CD4-positive, alpha-beta memory T cell (primary cell): ENCODE measurements around the gene BIRC2. TPM values are rescaled to one million over a fixed set of nuclear protein-coding genes. Genes with fewer than 3 reads are reported as not detected.

ENCODE experiments used
- CTCF ChIA-PET: fragments of 350-600 bp; sonication (Branson Sonifier 250); formaldehyde crosslinking; loops from one replicate; lab custom pipeline; 2021; ENCODE audit warnings: inconsistent platforms; ENCODE audit not compliant: partially characterized antibody; lab: Charles Lee
- POLR2A ChIA-PET: fragments of 350-600 bp; sonication (Branson Sonifier 250); formaldehyde crosslinking; loops from one replicate; lab custom pipeline; 2021; ENCODE audit not compliant: partially characterized antibody; lab: Charles Lee
- DNase-seq, 5 donors: peaks; one replicate each; pipeline versions ENCODE4 v3.0.0 to v3.0.0-alpha.2; 2020 to 2022; ENCODE audit warnings: mixed read lengths in 1 of 5
- H3K27ac ChIP-seq: one replicate; pipeline ENCODE4 v1.7.0; 2013; ENCODE audit warnings: low read depth, low read length
- H3K27me3 ChIP-seq: 2 replicates; pipeline ENCODE4 v1.7.0; 2013; ENCODE audit warnings: mild to moderate bottlenecking, low read length, moderate library complexity; ENCODE audit not compliant: insufficient read depth
- H3K36me3 ChIP-seq: 2 replicates; pipeline ENCODE4 v1.7.0; 2013; ENCODE audit warnings: mild to moderate bottlenecking, low read length, moderate library complexity; ENCODE audit not compliant: insufficient read depth
- H3K4me1 ChIP-seq: 2 replicates; pipeline ENCODE4 v1.7.0; 2013; ENCODE audit warnings: mild to moderate bottlenecking, low read length, moderate library complexity; ENCODE audit not compliant: insufficient read depth
- H3K4me3 ChIP-seq, 2 donors: one replicate each; pipeline ENCODE4 v1.7.0; 2013; ENCODE audit warnings: low read length in 2 of 2, mild to moderate bottlenecking in 1 of 2
- H3K9me3 ChIP-seq, 2 donors: one replicate each; pipeline ENCODE4 v1.7.0; 2013; ENCODE audit warnings: low read length in 2 of 2, control low read depth in 1 of 2; ENCODE audit not compliant: control insufficient read depth in 1 of 2
- H3K27ac Mint-ChIP-seq, 7 donors: one replicate each; pipeline ENCODE4 v1.8.0; 2020 to 2021; ENCODE audit warnings: mixed read lengths in 7 of 7, mild to moderate bottlenecking in 6 of 7, inconsistent platforms in 3 of 7, moderate library complexity in 3 of 7
- H3K27me3 Mint-ChIP-seq, 2 donors: one replicate each; pipeline ENCODE4 v1.8.0; 2020 to 2021; ENCODE audit warnings: mixed read lengths in 2 of 2
- H3K36me3 Mint-ChIP-seq, 2 donors: one replicate each; pipeline ENCODE4 v1.8.0; 2020 to 2021; ENCODE audit warnings: mixed read lengths in 2 of 2, inconsistent platforms in 1 of 2, mild to moderate bottlenecking in 1 of 2
- H3K4me1 Mint-ChIP-seq, 4 donors: one replicate each; pipeline ENCODE4 v1.8.0; 2020 to 2021; ENCODE audit warnings: mixed read lengths in 4 of 4, mild to moderate bottlenecking in 1 of 4
- H3K4me3 Mint-ChIP-seq, 8 donors: one replicate each; pipeline ENCODE4 v1.8.0; 2020 to 2021; ENCODE audit warnings: mixed read lengths in 8 of 8, mild to moderate bottlenecking in 7 of 8, moderate library complexity in 6 of 8, inconsistent platforms in 3 of 8
- H3K9me3 Mint-ChIP-seq, 8 donors: one replicate each; pipeline ENCODE4 v1.8.0; 2020 to 2021; ENCODE audit warnings: mixed read lengths in 8 of 8, mild to moderate bottlenecking in 5 of 8, inconsistent platforms in 3 of 8, moderate library complexity in 1 of 8
- intact Hi-C: fragments of 100-400 bp; cut with micrococcal nuclease; formaldehyde crosslinking; loops from one replicate; pipeline ENCODE4 v1.15.1; 2023
- polyA plus RNA-seq, 2 donors: library from polyadenylated mRNA; unstranded; fragments of 300-500 nt; fragmentation: Illumina TruSeq; gene quantifications; one replicate each; pipeline ENCODE4 v1.2.3, GENCODE V29; 2021
- total RNA-seq, 2 experiments: library from RNA; stranded (reverse); gene quantifications; one replicate each; pipeline ENCODE4 v1.2.3, GENCODE V29; 2021

Gene BIRC2
- total and polyA plus RNA-seq, 4 experiments from 2014 or later = 28.8 to 61.2 (median 47.1) TPM

DNA sequence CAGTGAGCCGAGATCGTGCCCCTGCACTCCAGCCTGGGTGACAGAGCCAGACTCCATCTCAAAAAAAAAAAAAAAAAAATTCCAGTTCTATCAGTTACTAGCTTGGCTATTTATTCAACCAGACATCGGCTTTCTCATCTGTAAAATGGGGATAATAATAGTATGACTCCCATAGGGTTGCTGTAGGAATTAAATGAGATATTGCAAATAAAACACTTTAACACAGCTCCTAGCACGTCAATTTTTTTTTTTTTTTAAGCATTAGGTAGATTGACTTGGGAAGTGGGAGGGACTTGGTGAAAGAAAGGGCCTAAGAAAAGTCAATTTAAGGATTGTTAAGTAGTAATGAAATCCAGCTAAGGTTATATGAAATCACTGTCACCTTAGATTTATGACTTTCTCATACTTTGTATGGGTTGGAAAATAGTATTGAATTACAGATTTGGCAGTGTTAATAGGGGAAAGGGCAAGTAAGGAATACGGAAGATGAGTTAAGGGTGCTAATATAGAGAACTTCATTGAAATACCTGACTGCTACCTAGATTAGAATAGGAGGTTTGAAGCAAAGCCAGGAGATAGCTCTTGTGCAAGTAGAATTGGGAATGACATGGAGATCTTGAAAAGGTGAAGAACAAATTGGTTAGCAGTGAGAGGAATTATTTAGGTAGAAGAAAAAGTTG is 28.8 kb downstream of the BIRC2 start:
- peaks cover 21% of the 10 kb centered on the region for H3K36me3 ChIP-seq
- Mint-ChIP-seq H3K4me3 (no peak overlapping the region), H3K36me3 (peaks cover 41 to 53% of the 10 kb centered on the region in 2 donors), H3K27ac (peak overlapping the region in 3 of 7 donors; percentile 15 to 59 (median 20)), H3K27me3 (no peaks in the 10 kb centered on the region), H3K4me1 (peaks cover 15 to 27% (median 19%) of the 10 kb centered on the region in 4 donors), H3K9me3 (no peaks in the 10 kb centered on the region)
- no peak overlapping the region for H3K27ac ChIP-seq
- POLR2A ChIA-PET = interaction anchor here (0.6 to 1.1 kb wide), 2 partner anchors 10 to 714 kb away, joined by 3 to 4 read pairs; no protein-coding TSS in a partner anchor
- no peaks in the 10 kb centered on the region for H3K27me3 ChIP-seq
- no peak overlapping the region for H3K4me3 ChIP-seq
- H3K9me3 ChIP-seq = no peaks in the 10 kb centered on the region
- CTCF ChIA-PET = interaction anchor here (0.7 to 2.4 kb wide), 10 partner anchors 8 to 123 kb away, joined by 3 to 18 read pairs (median 4); no protein-coding TSS in a partner anchor
- no peak for DNase-seq
- intact Hi-C loops = no loop called here
- H3K4me1 ChIP-seq = peaks cover 16% of the 10 kb centered on the region

- intact Hi-C loops = no loop called here
- Histone ChIP-seq H3K4me3 (no peak overlapping the region), H3K9me3 (no peaks in the 10 kb centered on the region), H3K36me3 (peaks cover 21% of the 10 kb centered on the region), H3K27ac (no peak overlapping the region), H3K27me3 (no peaks in the 10 kb centered on the region), H3K4me1 (peaks cover 16% of the 10 kb centered on the region)
- Mint-ChIP-seq H3K9me3 (no peaks in the 10 kb centered on the region), H3K27ac (no peak overlapping the region), H3K4me1 (peaks cover 12 to 19% (median 16%) of the 10 kb centered on the region in 4 donors), H3K36me3 (peaks cover 43 to 60% of the 10 kb centered on the region in 2 donors), H3K4me3 (no peak overlapping the region), H3K27me3 (no peaks in the 10 kb centered on the region)
- ChIA-PET POLR2A (no interaction called here), CTCF (interaction anchor here (1.5 to 7.2 kb wide), 2 partner anchors 14 to 36 kb away, joined by 3 to 76 read pairs; no protein-coding TSS in a partner anchor)
- no peak for DNase-seq
Observed at GRCh38 chr11:102377891-102378290, 30.9 kb downstream of the BIRC2 start.

DNA sequence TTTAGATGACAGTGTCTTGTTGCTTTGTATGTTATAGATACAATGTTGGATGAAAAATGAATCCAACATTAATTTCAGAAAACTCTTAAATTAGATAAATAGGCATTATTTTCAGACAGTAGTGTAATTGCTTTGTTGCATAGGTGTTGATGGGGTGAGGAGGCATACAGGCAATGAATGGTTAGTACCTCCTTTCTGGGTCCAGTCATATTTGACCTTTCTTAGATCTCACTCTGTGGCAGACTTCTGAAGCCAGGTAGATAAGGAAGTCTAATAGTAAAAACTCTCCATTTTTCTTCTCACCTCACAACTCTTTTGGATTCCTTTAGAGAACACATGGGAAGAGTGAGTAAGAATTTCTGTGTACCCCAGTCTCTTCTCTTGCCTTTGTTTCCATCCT is 31.8 kb downstream of the BIRC2 start:
- ChIA-PET CTCF (interaction anchor here (1.4 to 7.2 kb wide), 3 partner anchors 13 to 110 kb away, joined by 3 to 76 read pairs (median 3); no protein-coding TSS in a partner anchor), POLR2A (interaction anchor here (1.6 kb wide), 1 partner anchor 11 kb away, joined by 4 read pairs; no protein-coding TSS in a partner anchor)
- no peak overlapping the region for H3K4me3 ChIP-seq
- H3K4me3 Mint-ChIP-seq = no peak overlapping the region
- no peaks in the 10 kb centered on the region for H3K27me3 Mint-ChIP-seq
- peaks cover 48 to 66% of the 10 kb centered on the region in 2 donors for H3K36me3 Mint-ChIP-seq
- H3K27ac ChIP-seq = no peak overlapping the region
- H3K4me1 ChIP-seq = peaks cover 16% of the 10 kb centered on the region
- no peaks in the 10 kb centered on the region for H3K9me3 ChIP-seq
- peaks cover 12 to 19% (median 16%) of the 10 kb centered on the region in 4 donors for H3K4me1 Mint-ChIP-seq
- peak overlapping the region in 1 of 7 donors; percentile 4 for H3K27ac Mint-ChIP-seq
- no peaks in the 10 kb centered on the region for H3K27me3 ChIP-seq
- intact Hi-C loops = no loop called here
- DNase-seq = no peak
- H3K9me3 Mint-ChIP-seq = no peaks in the 10 kb centered on the region
- H3K36me3 ChIP-seq = peaks cover 21% of the 10 kb centered on the region

GRCh38 chr11:102382384-102382783 is 35.4 kb downstream of the BIRC2 start:
- Histone ChIP-seq H3K4me1 (no peaks in the 10 kb centered on the region), H3K9me3 (no peaks in the 10 kb centered on the region), H3K36me3 (peaks cover 16% of the 10 kb centered on the region), H3K27me3 (no peaks in the 10 kb centered on the region), H3K27ac (no peak overlapping the region), H3K4me3 (no peak overlapping the region)
- no peaks in the 10 kb centered on the region for H3K9me3 Mint-ChIP-seq
- no peak for DNase-seq
- ChIA-PET CTCF (interaction anchor here (1.1 to 7.2 kb wide), 4 partner anchors 10 to 114 kb away, joined by 3 to 76 read pairs (median 4); no protein-coding TSS in a partner anchor), POLR2A (no interaction called here)
- peaks cover 7 to 13% (median 10%) of the 10 kb centered on the region in 4 donors for H3K4me1 Mint-ChIP-seq
- intact Hi-C loops = no loop called here
- peaks cover 58 to 73% of the 10 kb centered on the region in 2 donors for H3K36me3 Mint-ChIP-seq
- no peak overlapping the region for H3K4me3 Mint-ChIP-seq
- no peaks in the 10 kb centered on the region for H3K27me3 Mint-ChIP-seq
- peak overlapping the region in 3 of 7 donors; percentile 1 to 71 (median 44) for H3K27ac Mint-ChIP-seq

DNA sequence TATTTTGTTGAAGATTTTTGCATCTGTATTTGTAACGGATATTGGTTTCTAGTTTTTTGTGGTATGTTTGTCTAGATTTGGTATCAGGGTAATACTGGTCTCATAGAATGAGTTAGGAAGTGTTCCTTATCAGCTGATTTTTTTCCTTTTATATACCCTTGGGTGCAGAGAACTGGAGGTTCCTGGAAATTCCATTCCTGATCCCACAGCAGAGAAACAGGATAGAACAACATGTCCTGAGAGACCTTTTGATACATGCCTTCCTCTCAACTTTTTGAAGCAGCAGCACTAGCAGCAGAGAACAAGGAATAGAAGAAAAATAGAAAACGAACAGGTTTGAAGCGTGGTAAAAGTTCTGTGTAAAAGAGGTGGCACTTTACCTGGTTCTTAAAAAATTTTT is 36.8 kb downstream of the BIRC2 start:
- Mint-ChIP-seq H3K4me3 (no peak overlapping the region), H3K27me3 (no peaks in the 10 kb centered on the region), H3K36me3 (peaks cover 52 to 62% of the 10 kb centered on the region in 2 donors), H3K9me3 (no peaks in the 10 kb centered on the region), H3K4me1 (peaks cover 7 to 15% (median 11%) of the 10 kb centered on the region in 4 donors), H3K27ac (peak overlapping the region in 1 of 7 donors; percentile 76)
- no peak for DNase-seq
- CTCF ChIA-PET = interaction anchor here (0.9 to 7.2 kb wide), 4 partner anchors 8 to 112 kb away, joined by 3 to 76 read pairs (median 4); no protein-coding TSS in a partner anchor
- Histone ChIP-seq H3K27ac (no peak overlapping the region), H3K4me1 (no peaks in the 10 kb centered on the region), H3K4me3 (no peak overlapping the region), H3K9me3 (no peaks in the 10 kb centered on the region), H3K36me3 (peaks cover 9% of the 10 kb centered on the region), H3K27me3 (no peaks in the 10 kb centered on the region)
- intact Hi-C loops = no loop called here
- POLR2A ChIA-PET = no interaction called here

- Histone ChIP-seq H3K27ac (no peak overlapping the region), H3K9me3 (no peaks in the 10 kb centered on the region), H3K4me1 (no peaks in the 10 kb centered on the region), H3K36me3 (peaks cover 9% of the 10 kb centered on the region), H3K27me3 (no peaks in the 10 kb centered on the region), H3K4me3 (no peak overlapping the region)
- intact Hi-C loops = no loop called here
- Mint-ChIP-seq H3K4me1 (peaks cover 7 to 15% (median 11%) of the 10 kb centered on the region in 4 donors), H3K4me3 (no peak overlapping the region), H3K36me3 (peaks cover 53 to 62% of the 10 kb centered on the region in 2 donors), H3K27me3 (no peaks in the 10 kb centered on the region), H3K27ac (peak overlapping the region in 2 of 7 donors; percentile 31 to 65), H3K9me3 (peaks cover 0 to 1% (median 0%) of the 10 kb centered on the region in 8 donors)
- ChIA-PET POLR2A (no interaction called here), CTCF (interaction anchor here (0.9 to 7.2 kb wide), 4 partner anchors 8 to 112 kb away, joined by 3 to 76 read pairs (median 4); no protein-coding TSS in a partner anchor)
- no peak for DNase-seq
Observed at GRCh38 chr11:102384419-102385079, 37.5 kb downstream of the BIRC2 start.
